HG03103 (cell line): ENCODE measurements around the gene PDCL2.
"Not testable (repeated sequence)": the region's sequence is repeated elsewhere in the genome, so short reads cannot be mapped to it uniquely, and the experiment has no call there.

Experiments
- ATAC-seq: cut with Tn5 transposase; IDR thresholded peaks from one replicate; pipeline ENCODE4 v1.9.1; 2021; ENCODE audit warnings: low read depth; ENCODE audit not compliant: unreplicated experiment

Gene PDCL2

GRCh38 chr4:55592014-55592413 lies at the start of gene PDCL2:
PDCL2 (minus strand) TSS chr4:55592245; CDS start chr4:55592109, 136 bp downstream.
- ATAC-seq = no peak

GRCh38 chr4:55637272-55637820 lies 45.3 kb upstream of the PDCL2 start:
- ATAC-seq = no peak

- ATAC-seq = no peak
Measured at GRCh38 chr4:55636656-55636999, 44.6 kb upstream of the PDCL2 start.

- ATAC-seq = peak; percentile 76
Measured at GRCh38 chr4:55635741-55636655, 44.0 kb upstream of the PDCL2 start, which contains the start of gene NMU. NMU (minus strand) TSS chr4:55636298; CDS start chr4:55636192, 106 bp downstream.

GRCh38 chr4:55635282-55635681 lies 43.2 kb upstream of the PDCL2 start:
- no peak for ATAC-seq

GRCh38 chr4:55634417-55635128 lies 42.5 kb upstream of the PDCL2 start:
- ATAC-seq = no peak

GRCh38 chr4:55633903-55634302 lies 41.9 kb upstream of the PDCL2 start:
- ATAC-seq = no peak

GRCh38 chr4:55625835-55626234 lies 33.8 kb upstream of the PDCL2 start:
- no peak for ATAC-seq

- ATAC-seq = not testable (repeated sequence)
Measured at GRCh38 chr4:55624063-55624462, 32.0 kb upstream of the PDCL2 start.

GRCh38 chr4:55618546-55619143 lies 26.6 kb upstream of the PDCL2 start:
- ATAC-seq = no peak

- peak; percentile 91 for ATAC-seq
Measured at GRCh38 chr4:55617587-55618197, 25.6 kb upstream of the PDCL2 start.

- no peak for ATAC-seq
Measured at GRCh38 chr4:55615008-55615407, 23.0 kb upstream of the PDCL2 start.

- no peak for ATAC-seq
Measured at GRCh38 chr4:55613621-55614020, 21.6 kb upstream of the PDCL2 start.

- no peak for ATAC-seq
Measured at GRCh38 chr4:55612341-55612740, 20.3 kb upstream of the PDCL2 start.

GRCh38 chr4:55611358-55612059 lies 19.5 kb upstream of the PDCL2 start:
- no peak for ATAC-seq

- ATAC-seq = no peak
Measured at GRCh38 chr4:55610381-55610780, 18.3 kb upstream of the PDCL2 start.

- ATAC-seq = no peak
Measured at GRCh38 chr4:55609393-55609866, 17.4 kb upstream of the PDCL2 start.

- no peak for ATAC-seq
Measured at GRCh38 chr4:55608591-55608990, 16.5 kb upstream of the PDCL2 start.

GRCh38 chr4:55604996-55605395 lies 13.0 kb upstream of the PDCL2 start:
- no peak for ATAC-seq

GRCh38 chr4:55600640-55601039 lies 8.6 kb upstream of the PDCL2 start:
- no peak for ATAC-seq
